SK-N-SH treated with all-trans-retinoic acid at 6 μM for 48 hours (cell line): Measurements from ENCODE around the gene SLX4IP.

Source experiments
- ATAC-seq: fragments of 200-7000 bp; cut with Tn5 transposase; 3 replicates; pipeline ENCODE4 v1.9.1; 2020; ENCODE audit warnings: mild to moderate bottlenecking, moderate library complexity
- ARNTL ChIP-seq: fragments of 450-650 bp; formaldehyde crosslinking; IDR thresholded peaks from 2 replicates; pipeline ENCODE4 v1.5.0; 2020; ENCODE audit warnings: low read depth, mild to moderate bottlenecking, moderate library complexity, borderline replicate concordance
- BACH2 ChIP-seq: fragments of 250-450 bp; sonication (Bioruptor Pico); IDR thresholded peaks from 2 replicates; pipeline ENCODE4 v1.9.0; 2021; ENCODE audit warnings: mild to moderate bottlenecking, borderline replicate concordance
- CREB5 ChIP-seq: fragments of 250-450 bp; sonication (Bioruptor Pico); IDR thresholded peaks from 2 replicates; pipeline ENCODE4 v1.5.1; 2020; ENCODE audit warnings: low read depth, mild to moderate bottlenecking, moderate library complexity
- CSDC2 ChIP-seq: fragments of 250-450 bp; sonication (Bioruptor Pico); IDR thresholded peaks from 2 replicates; pipeline ENCODE4 v1.5.0; 2020; ENCODE audit warnings: mild to moderate bottlenecking, moderate library complexity
- CSRNP3 ChIP-seq: fragments of 250-450 bp; sonication (Bioruptor Pico); IDR thresholded peaks from 2 replicates; pipeline ENCODE4 v1.5.1; 2021; ENCODE audit warnings: mild to moderate bottlenecking, moderate library complexity
- ESRRG ChIP-seq: fragments of 250-450 bp; sonication (Bioruptor Pico); IDR thresholded peaks from 2 replicates; pipeline ENCODE4 v1.6.1; 2021; ENCODE audit warnings: mild to moderate bottlenecking
- GLIS3 ChIP-seq: fragments of 250-450 bp; sonication (Bioruptor Pico); IDR thresholded peaks from 2 replicates; pipeline ENCODE4 v1.5.0; 2020; ENCODE audit warnings: mild to moderate bottlenecking, moderate library complexity
- ISL1 ChIP-seq: fragments of 250-450 bp; sonication (Bioruptor Pico); IDR thresholded peaks from 2 replicates; pipeline ENCODE4 v2.1.2; 2022; ENCODE audit warnings: mild to moderate bottlenecking, moderate library complexity
- OSR1 ChIP-seq: fragments of 250-450 bp; sonication (Bioruptor Pico); IDR thresholded peaks from 2 replicates; pipeline ENCODE4 v1.8.0; 2022; ENCODE audit warnings: moderate library complexity, mild to moderate bottlenecking, inconsistent platforms
- POU6F1 ChIP-seq: fragments of 250-450 bp; sonication (Bioruptor Pico); IDR thresholded peaks from 2 replicates; pipeline ENCODE4 v1.8.0; 2021; ENCODE audit warnings: low read depth, mild to moderate bottlenecking, moderate library complexity, borderline replicate concordance
- PPARA ChIP-seq: fragments of 250-450 bp; sonication (Bioruptor Pico); IDR thresholded peaks from 2 replicates; pipeline ENCODE4 v1.5.0; 2020; ENCODE audit warnings: mild to moderate bottlenecking, borderline replicate concordance
- RARB ChIP-seq: fragments of 250-450 bp; sonication (Bioruptor Pico); IDR thresholded peaks from 2 replicates; pipeline ENCODE4 v1.8.0; 2021; ENCODE audit warnings: mild to moderate bottlenecking, moderate library complexity
- TCF4 ChIP-seq: fragments of 250-450 bp; sonication (Bioruptor Pico); IDR thresholded peaks from 2 replicates; pipeline ENCODE4 v1.8.0; 2021; ENCODE audit warnings: mild to moderate bottlenecking, moderate library complexity, borderline replicate concordance
- TOX ChIP-seq: fragments of 250-450 bp; sonication (Bioruptor Pico); IDR thresholded peaks from 2 replicates; pipeline ENCODE4 v1.8.0; 2021; ENCODE audit warnings: mild to moderate bottlenecking, moderate library complexity, borderline replicate concordance
- TSHZ2 ChIP-seq: fragments of 250-450 bp; sonication (Bioruptor Pico); IDR thresholded peaks from 2 replicates; pipeline ENCODE4 v1.5.0; 2020; ENCODE audit warnings: mild to moderate bottlenecking, moderate library complexity
- ZC3H10 ChIP-seq: fragments of 250-450 bp; sonication (Bioruptor Pico); IDR thresholded peaks from 2 replicates; pipeline ENCODE4 v1.5.1; 2021; ENCODE audit warnings: mild to moderate bottlenecking, moderate library complexity
- ZFP3 ChIP-seq: fragments of 250-450 bp; sonication (Bioruptor Pico); IDR thresholded peaks from 2 replicates; pipeline ENCODE4 v1.5.0; 2020; ENCODE audit warnings: mild to moderate bottlenecking, moderate library complexity
- ZFP30 ChIP-seq: fragments of 450-650 bp; formaldehyde crosslinking; IDR thresholded peaks from 2 replicates; pipeline ENCODE4 v1.5.0; 2022; ENCODE audit warnings: mild to moderate bottlenecking, moderate library complexity
- ZNF565 ChIP-seq: fragments of 450-650 bp; formaldehyde crosslinking; conservative IDR thresholded peaks from 2 replicates; pipeline ENCODE4 v1.5.0; 2020; ENCODE audit warnings: low read depth, mild to moderate bottlenecking, moderate library complexity
- ZNF70 ChIP-seq: fragments of 450-650 bp; formaldehyde crosslinking; IDR thresholded peaks from 2 replicates; pipeline ENCODE4 v1.5.0; 2020; ENCODE audit warnings: mild to moderate bottlenecking, moderate library complexity
- ZNF8 ChIP-seq: fragments of 450-650 bp; formaldehyde crosslinking; IDR thresholded peaks from 2 replicates; pipeline ENCODE4 v1.5.0; 2020; ENCODE audit warnings: mild to moderate bottlenecking, moderate library complexity

The SLX4IP gene

GRCh38 chr20:10670501-10671220 is 235.6 kb downstream of the SLX4IP start:
- TF ChIP-seq ARNTL (CRISPR knock-in tag) = no peak
- no peak for ATAC-seq

GRCh38 chr20:10671221-10671918 is 236.3 kb downstream of the SLX4IP start:
- TF ChIP-seq TOX (no peak), ZNF70 (CRISPR knock-in tag) (no peak), ZC3H10 (no peak), TCF4 (no peak), ZFP30 (CRISPR knock-in tag) (no peak), CREB5 (no peak), OSR1 (CRISPR knock-in tag) (no peak), BACH2 (CRISPR knock-in tag) (no peak), CSRNP3 (no peak), CSDC2 (CRISPR knock-in tag) (no peak), TSHZ2 (CRISPR knock-in tag) (no peak), ESRRG (CRISPR knock-in tag) (no peak), POU6F1 (CRISPR knock-in tag) (no peak), ARNTL (CRISPR knock-in tag) (no peak), GLIS3 (CRISPR knock-in tag) (no peak), ISL1 (CRISPR knock-in tag) (no peak), PPARA (no peak)
- ATAC-seq = peak; percentile 71

- ATAC-seq = peak; percentile 26
- TF ChIP-seq BACH2 (CRISPR knock-in tag) = no peak
- no peak for TF ChIP-seq ZC3H10
- TF ChIP-seq ZNF8 (CRISPR knock-in tag) = no peak
- TF ChIP-seq ESRRG (CRISPR knock-in tag) = no peak
- TF ChIP-seq ARNTL (CRISPR knock-in tag) = no peak
- no peak for TF ChIP-seq GLIS3 (CRISPR knock-in tag)
- TF ChIP-seq OSR1 (CRISPR knock-in tag) = no peak
- TF ChIP-seq ZNF565 (CRISPR knock-in tag) = no peak
- TF ChIP-seq CREB5 = no peak
- no peak for TF ChIP-seq ZFP3 (CRISPR knock-in tag)
- no peak for TF ChIP-seq TSHZ2 (CRISPR knock-in tag)
- no peak for TF ChIP-seq CSDC2 (CRISPR knock-in tag)
- no peak for TF ChIP-seq RARB
These were observed 237.0 kb downstream of the SLX4IP start for GRCh38 chr20:10671919-10672623.
